Measurements from ENCODE around the gene PMM1. TPM values are rescaled to one million over a fixed set of nuclear protein-coding genes. Genes with fewer than 3 reads are reported as not detected.

The PMM1 gene
- total RNA-seq, 1 donor from 2014 or later = 39.4 TPM

GRCh38 chr22:41578818-41579217 is 10.8 kb downstream of the PMM1 start:
- FAIRE-seq (no peak), DNase-seq (ENCODE audit: low read depth) (no peak)
- Histone ChIP-seq H3K27ac (ENCODE audit: low read depth, low read length) (no peak overlapping the region), H3K4me2 (ENCODE audit: low read length) (no peak overlapping the region), H3K9me3 (ENCODE audit: insufficient read depth, low read depth, low read length) (no peaks in the 10 kb centered on the region), H3K36me3 (ENCODE audit: insufficient read depth, low read length) (peaks cover 5% of the 10 kb centered on the region), H3K4me3 (ENCODE audit: insufficient read depth, low read depth, low read length) (no peak overlapping the region), H3K4me1 (ENCODE audit: insufficient read depth, low read length) (no peaks in the 10 kb centered on the region), H3K27me3 (ENCODE audit: insufficient read depth, low read length) (no peaks in the 10 kb centered on the region), H3K9ac (ENCODE audit: low read length) (no peak overlapping the region), H2AFZ (ENCODE audit: low read depth, low read length) (no peak overlapping the region), H4K20me1 (ENCODE audit: insufficient read depth, low read length) (peaks cover 17% of the 10 kb centered on the region), H3K79me2 (ENCODE audit: insufficient read depth, low read length) (no peaks in the 10 kb centered on the region)
- H3K4me3 Mint-ChIP-seq (ENCODE audit: unreplicated experiment) = no peak overlapping the region
- H3K27me3 Mint-ChIP-seq (ENCODE audit: low read depth, unreplicated experiment) = no peaks in the 10 kb centered on the region
- peaks cover 27% of the 10 kb centered on the region for H3K36me3 Mint-ChIP-seq (ENCODE audit: low read depth, unreplicated experiment)
- TF ChIP-seq EZH2 (IDR thresholded peaks at IDR 0.05; ENCODE audit: insufficient read depth, low read length) = no peak
- no peak for TF ChIP-seq CTCF (IDR thresholded peaks at IDR 0.05; ENCODE audit: insufficient read depth, low read depth, low read length)
- H3K4me1 Mint-ChIP-seq (ENCODE audit: low read depth, unreplicated experiment) = no peaks in the 10 kb centered on the region
- no peaks in the 10 kb centered on the region for H3K9me3 Mint-ChIP-seq (ENCODE audit: unreplicated experiment)
- H3K27ac Mint-ChIP-seq (ENCODE audit: unreplicated experiment) = no peak overlapping the region

- H3K9ac ChIP-seq (ENCODE audit: low read length) = no peak overlapping the region
- Mint-ChIP-seq H3K27me3 (ENCODE audit: low read depth, unreplicated experiment) (no peaks in the 10 kb centered on the region), H3K27ac (ENCODE audit: unreplicated experiment) (no peak overlapping the region), H3K4me1 (ENCODE audit: low read depth, unreplicated experiment) (no peaks in the 10 kb centered on the region), H3K4me3 (ENCODE audit: unreplicated experiment) (no peak overlapping the region), H3K9me3 (ENCODE audit: unreplicated experiment) (no peaks in the 10 kb centered on the region), H3K36me3 (ENCODE audit: low read depth, unreplicated experiment) (peaks cover 22% of the 10 kb centered on the region)
- no peak overlapping the region for H3K4me2 ChIP-seq (ENCODE audit: low read length)
- H3K27me3 ChIP-seq (ENCODE audit: insufficient read depth, low read length) = no peaks in the 10 kb centered on the region
- FAIRE-seq = no peak
- TF ChIP-seq CTCF (IDR thresholded peaks at IDR 0.05; ENCODE audit: insufficient read depth, low read depth, low read length) (no peak), EZH2 (IDR thresholded peaks at IDR 0.05; ENCODE audit: insufficient read depth, low read length) (no peak)
- peaks cover 15% of the 10 kb centered on the region for H4K20me1 ChIP-seq (ENCODE audit: insufficient read depth, low read length)
- no peaks in the 10 kb centered on the region for H3K79me2 ChIP-seq (ENCODE audit: insufficient read depth, low read length)
- no peak overlapping the region for H3K4me3 ChIP-seq (ENCODE audit: insufficient read depth, low read depth, low read length)
- no peak for DNase-seq (ENCODE audit: low read depth)
- H3K4me1 ChIP-seq (ENCODE audit: insufficient read depth, low read length) = no peaks in the 10 kb centered on the region
- peaks cover 5% of the 10 kb centered on the region for H3K36me3 ChIP-seq (ENCODE audit: insufficient read depth, low read length)
- H3K9me3 ChIP-seq (ENCODE audit: insufficient read depth, low read depth, low read length) = no peaks in the 10 kb centered on the region
- H2AFZ ChIP-seq (ENCODE audit: low read depth, low read length) = no peak overlapping the region
- no peak overlapping the region for H3K27ac ChIP-seq (ENCODE audit: low read depth, low read length)
Measured at GRCh38 chr22:41578114-41578513, 11.5 kb downstream of the PMM1 start.

GRCh38 chr22:41576877-41577276 is 12.8 kb downstream of the PMM1 start:
- Histone ChIP-seq H3K36me3 (ENCODE audit: insufficient read depth, low read length) (peaks cover 5% of the 10 kb centered on the region), H3K4me1 (ENCODE audit: insufficient read depth, low read length) (no peaks in the 10 kb centered on the region), H3K79me2 (ENCODE audit: insufficient read depth, low read length) (no peaks in the 10 kb centered on the region), H4K20me1 (ENCODE audit: insufficient read depth, low read length) (peaks cover 8% of the 10 kb centered on the region), H3K4me3 (ENCODE audit: insufficient read depth, low read depth, low read length) (no peak overlapping the region), H3K27me3 (ENCODE audit: insufficient read depth, low read length) (no peaks in the 10 kb centered on the region), H3K9ac (ENCODE audit: low read length) (no peak overlapping the region), H3K27ac (ENCODE audit: low read depth, low read length) (no peak overlapping the region), H3K4me2 (ENCODE audit: low read length) (no peak overlapping the region), H2AFZ (ENCODE audit: low read depth, low read length) (no peak overlapping the region), H3K9me3 (ENCODE audit: insufficient read depth, low read depth, low read length) (no peaks in the 10 kb centered on the region)
- Mint-ChIP-seq H3K9me3 (ENCODE audit: unreplicated experiment) (no peaks in the 10 kb centered on the region), H3K4me3 (ENCODE audit: unreplicated experiment) (no peak overlapping the region), H3K4me1 (ENCODE audit: low read depth, unreplicated experiment) (no peaks in the 10 kb centered on the region), H3K36me3 (ENCODE audit: low read depth, unreplicated experiment) (peaks cover 14% of the 10 kb centered on the region), H3K27ac (ENCODE audit: unreplicated experiment) (no peak overlapping the region), H3K27me3 (ENCODE audit: low read depth, unreplicated experiment) (no peaks in the 10 kb centered on the region)
- DNase-seq (ENCODE audit: low read depth) (no peak), FAIRE-seq (no peak)
- no peak for TF ChIP-seq EZH2 (IDR thresholded peaks at IDR 0.05; ENCODE audit: insufficient read depth, low read length)
- TF ChIP-seq CTCF (IDR thresholded peaks at IDR 0.05; ENCODE audit: insufficient read depth, low read depth, low read length) = peak; percentile 39
